Heart right ventricle (tissue), 16 donors: Measurements from ENCODE around the gene SRPK3. TPM values are rescaled to one million over a fixed set of nuclear protein-coding genes. Genes with fewer than 3 reads are reported as not detected.
A peak's percentile ranks its signal among the peaks of the same experiment; 100 is the strongest.

ENCODE experiments used
- ATAC-seq, 8 donors: fragments of 200-7000 bp; cut with Tn5 transposase; one replicate each; pipeline ENCODE4 v1.9.1; 2020; ENCODE audit warnings: mild to moderate bottlenecking in 8 of 8, moderate library complexity in 8 of 8, moderate number of reproducible peaks in 1 of 8
- DNase-seq, 2 donors: peaks; one replicate each; pipeline ENCODE4 v3.0.0-alpha.2; 2020
- H3K27ac ChIP-seq, 10 donors: fragments of 200-600 bp; sonication (generic) in 2 of 10; one replicate each; pipeline versions ENCODE4 v1.5.0 to v1.8.0; 2020 to 2022; ENCODE audit warnings: mild to moderate bottlenecking in 3 of 10
- H3K27me3 ChIP-seq, 7 donors: fragments of 200-600 bp; one replicate each; pipeline ENCODE4 v1.8.0; 2021 to 2022; ENCODE audit warnings: mild to moderate bottlenecking in 2 of 7
- H3K36me3 ChIP-seq, 9 donors: fragments of 200-600 bp; sonication (generic) in 1 of 9; one replicate each; pipeline versions ENCODE4 v1.5.0 to v1.8.0; 2020 to 2022; ENCODE audit warnings: mild to moderate bottlenecking in 2 of 9
- H3K4me1 ChIP-seq, 9 donors: fragments of 200-600 bp; sonication (generic) in 1 of 9; one replicate each; pipeline versions ENCODE4 v1.5.0 to v1.8.0; 2020 to 2022; ENCODE audit warnings: mild to moderate bottlenecking in 4 of 9
- H3K4me3 ChIP-seq, 10 donors: fragments of 200-600 bp; sonication (generic) in 2 of 10; one replicate each; pipeline versions ENCODE4 v1.5.0 to v1.8.0; 2020 to 2022; ENCODE audit warnings: mild to moderate bottlenecking in 7 of 10, moderate library complexity in 2 of 10
- H3K9me3 ChIP-seq, 11 donors: fragments of 200-600 bp in 10 of 11; sonication (generic) in 2 of 11; one replicate each; pipeline versions ENCODE4 v1.5.0 to v1.8.0; 2013 to 2022; ENCODE audit warnings: mild to moderate bottlenecking in 2 of 11, control low read depth in 1 of 11, moderate library complexity in 1 of 11
- WGBS, 2 donors: extraction: QIAGEN DNeasy Blood & Tissue Kit; methylation state at CpG; one replicate each; pipeline ENCODE4 v1.1.7; 2013; ENCODE audit warnings: inconsistent platforms in 1 of 2; 5-methylcytosine and 5-hydroxymethylcytosine counted together
- intact Hi-C, 10 donors: fragments of 100-400 bp; cut with DNase I; formaldehyde crosslinking; loops; one replicate each; pipeline versions ENCODE4 v1.11.1 to v1.14.2; 2022
- polyA plus RNA-seq, 2 donors: library from polyadenylated mRNA; stranded (reverse); fragments of 200-250 nt; gene quantifications; one replicate each; pipeline ENCODE4 v1.2.3, GENCODE V29; 2013
- total RNA-seq, 10 donors: library from RNA; stranded (reverse); fragmentation: NEBNext Ultra II Directional in 3 of 10; extraction: Animal tissue kit (Norgen Biotek cat#: 25700) in 3 of 10; gene quantifications; one replicate each; pipeline versions ENCODE4 v1.2.1 to v1.2.4, GENCODE V29; 2021 to 2023
- TF ChIP-seq, protein P1 (sequence below), 9 donors: fragments of 200-600 bp; sonication (generic) in 2 of 9; IDR thresholded peaks; one replicate each; pipeline versions ENCODE4 v1.5.0 to v1.8.0; 2021 to 2022; ENCODE audit warnings: antibody characterized with exemption in 9 of 9, mild to moderate bottlenecking in 5 of 9, moderate library complexity in 1 of 9
- donor health status: Arrhythmogenic right ventricular cardiomyopathy.
- donor health status: ischemic (EF 13 %, LVEDD 7.1; RV severe dilation, severe dysfunction).
- donor health status: healthy with polysubstance abuse.
- donor health status: DM: no; HTN: yes; CAD: no.
- donor health status: DM: no; HTN: no; CAD: no.
- donor health status: ischemic (EF 25% LVEDD 6.9; RV normal size, moderate dysfunction).
- donor health status: ischemic (EF 25% LVEDD 5.7; RV mildly dilated, moderate dysfunction).
- donor health status: healthy.
- donor health status: DM: yes; HTN: yes; CAD: no.
- donor health status: Ischemic cardiomyopathy.
- donor health status: ischemic (EF 35%, LVEDD 5.7; RV mildly dilated, moderate dysfunction).
- donor health status: nonischemic (EF 11% LVEDD 7.7; RV severe dilation, severe dysfunction).
- donor health status: DM: yes; HTN: yes; CAD: no.
- donor health status: PGD.
- donor health status: ischemic (EF 29% LVEDD 5.4; RV normal size, mild dysfunction).
- donor health status: nonischemic (EF 23%, LVEDD 6.1; RV moderate dilation, normal function).

SRPK3 gene
- total and polyA plus RNA-seq, 12 donors = 9.9 to 52.7 (median 44.8) TPM

DNA sequence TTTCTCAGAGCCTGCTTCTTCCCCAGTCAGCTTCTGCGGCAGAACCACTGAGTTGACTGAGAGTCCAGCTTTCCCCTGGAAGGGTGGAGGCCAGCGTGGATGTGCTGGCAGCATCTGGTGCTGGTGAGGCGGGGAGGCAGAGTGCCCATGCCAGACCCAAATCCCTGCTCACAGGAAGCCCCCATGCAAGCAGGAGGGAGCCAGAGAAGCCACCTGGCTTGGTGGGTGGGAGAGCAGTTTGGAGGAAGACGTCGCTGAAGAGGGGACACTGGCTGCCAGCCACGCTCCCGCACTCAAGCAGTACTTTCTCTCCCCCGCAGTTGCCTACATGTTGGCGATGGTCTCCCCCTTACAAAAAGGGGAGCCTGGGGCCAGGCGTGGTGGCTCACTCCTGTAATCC lies 43.5 kb downstream of the SRPK3 start:
- TF ChIP-seq, protein P1, sequence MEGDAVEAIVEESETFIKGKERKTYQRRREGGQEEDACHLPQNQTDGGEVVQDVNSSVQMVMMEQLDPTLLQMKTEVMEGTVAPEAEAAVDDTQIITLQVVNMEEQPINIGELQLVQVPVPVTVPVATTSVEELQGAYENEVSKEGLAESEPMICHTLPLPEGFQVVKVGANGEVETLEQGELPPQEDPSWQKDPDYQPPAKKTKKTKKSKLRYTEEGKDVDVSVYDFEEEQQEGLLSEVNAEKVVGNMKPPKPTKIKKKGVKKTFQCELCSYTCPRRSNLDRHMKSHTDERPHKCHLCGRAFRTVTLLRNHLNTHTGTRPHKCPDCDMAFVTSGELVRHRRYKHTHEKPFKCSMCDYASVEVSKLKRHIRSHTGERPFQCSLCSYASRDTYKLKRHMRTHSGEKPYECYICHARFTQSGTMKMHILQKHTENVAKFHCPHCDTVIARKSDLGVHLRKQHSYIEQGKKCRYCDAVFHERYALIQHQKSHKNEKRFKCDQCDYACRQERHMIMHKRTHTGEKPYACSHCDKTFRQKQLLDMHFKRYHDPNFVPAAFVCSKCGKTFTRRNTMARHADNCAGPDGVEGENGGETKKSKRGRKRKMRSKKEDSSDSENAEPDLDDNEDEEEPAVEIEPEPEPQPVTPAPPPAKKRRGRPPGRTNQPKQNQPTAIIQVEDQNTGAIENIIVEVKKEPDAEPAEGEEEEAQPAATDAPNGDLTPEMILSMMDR (IDR thresholded peaks at IDR 0.05) = no peak
- peaks cover 0 to 12% (median 0%) of the 10 kb centered on the region in 9 donors for H3K4me1 ChIP-seq
- H3K27ac ChIP-seq = no peak overlapping the region
- DNase-seq (no peak), ATAC-seq (no peak)
- intact Hi-C loops = no loop called here
- 84 to 93% methylated on average over 10 of the region's 10 CpGs for WGBS, 2 donors
- no peak overlapping the region for H3K4me3 ChIP-seq
- peaks cover 0 to 94% (median 0%) of the 10 kb centered on the region in 7 donors for H3K27me3 ChIP-seq
- no peaks in the 10 kb centered on the region for H3K9me3 ChIP-seq
- no peaks in the 10 kb centered on the region for H3K36me3 ChIP-seq

DNA sequence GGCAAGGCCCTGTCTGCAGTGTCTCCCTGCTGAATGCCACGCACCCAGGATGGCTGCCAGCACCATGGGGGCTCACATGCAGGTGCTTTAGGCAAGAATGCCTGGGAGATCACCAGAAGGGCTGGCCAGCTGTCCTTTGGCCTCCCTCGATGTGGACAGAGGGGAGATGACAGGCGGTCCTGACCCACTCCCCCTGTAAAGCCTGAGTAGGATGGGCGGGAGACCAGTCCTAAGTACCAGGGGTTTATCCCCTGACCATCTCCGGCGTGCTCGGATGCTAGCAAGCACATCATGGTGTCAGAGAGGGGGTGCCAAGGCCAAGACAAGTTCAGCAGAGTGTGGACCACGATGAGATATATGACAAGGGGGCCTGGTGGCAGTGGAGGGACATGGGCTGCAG lies 44.2 kb downstream of the SRPK3 start:
- WGBS, 2 donors = 82 to 87% methylated on average over 8 of the region's 8 CpGs
- intact Hi-C loops = no loop called here
- Histone ChIP-seq H3K27me3 (peaks cover 0 to 94% (median 0%) of the 10 kb centered on the region in 7 donors), H3K27ac (no peak overlapping the region), H3K36me3 (no peaks in the 10 kb centered on the region), H3K9me3 (no peaks in the 10 kb centered on the region), H3K4me1 (peaks cover 0 to 15% (median 0%) of the 10 kb centered on the region in 9 donors), H3K4me3 (no peak overlapping the region)
- TF ChIP-seq, protein P1 (IDR thresholded peaks at IDR 0.05) = no peak
- no peak for ATAC-seq
- no peak for DNase-seq

DNA sequence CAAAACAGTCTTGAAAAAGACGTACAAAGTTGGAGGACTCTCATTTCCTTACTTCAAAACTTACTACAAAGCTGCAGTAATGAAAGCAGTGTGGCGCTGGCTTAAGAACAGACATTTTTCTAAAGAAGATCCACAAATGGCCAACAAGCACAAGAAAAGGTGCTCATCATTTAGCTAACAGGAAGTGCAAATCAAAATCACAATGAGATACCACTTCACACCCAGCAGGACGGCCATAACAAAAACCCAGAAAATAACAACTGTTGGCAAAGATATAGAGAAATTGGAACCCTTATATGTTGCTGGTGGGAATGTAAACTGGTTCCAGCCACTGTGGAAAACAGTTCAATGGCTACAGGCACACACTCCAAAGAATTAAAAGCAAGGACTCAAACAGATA lies 46.2 kb downstream of the SRPK3 start:
- TF ChIP-seq, protein P1 (IDR thresholded peaks at IDR 0.05) = no peak
- Histone ChIP-seq H3K9me3 (no peaks in the 10 kb centered on the region), H3K27ac (no peak overlapping the region), H3K4me1 (peaks cover 0 to 16% (median 0%) of the 10 kb centered on the region in 9 donors), H3K27me3 (peaks cover 0 to 90% (median 0%) of the 10 kb centered on the region in 7 donors), H3K4me3 (no peak overlapping the region), H3K36me3 (no peaks in the 10 kb centered on the region)
- no peak for ATAC-seq
- 83 to 85% methylated on average over 3 of the region's 3 CpGs for WGBS, 2 donors
- intact Hi-C loops = no loop called here
- no peak for DNase-seq

DNA sequence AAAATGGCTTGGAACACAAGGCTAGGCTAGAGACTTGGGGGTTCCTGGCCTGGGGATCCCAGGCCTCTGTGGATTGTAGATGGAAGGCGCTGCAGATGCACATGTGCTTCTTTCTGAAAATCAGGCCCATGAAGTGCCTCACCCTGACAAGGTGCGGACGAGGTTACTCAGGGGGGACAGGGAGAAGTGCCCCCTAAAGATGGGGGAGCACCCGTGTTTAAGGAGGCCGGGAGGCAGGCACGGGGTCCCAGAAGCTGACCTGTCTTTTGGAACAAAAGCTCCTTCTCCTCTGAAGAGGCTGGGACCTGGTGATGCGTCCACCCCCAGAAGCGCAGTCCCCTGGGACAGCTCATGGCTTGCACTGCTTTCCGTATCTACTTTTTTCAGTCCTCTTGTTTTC lies 47.1 kb downstream of the SRPK3 start:
- Histone ChIP-seq H3K27ac (no peak overlapping the region), H3K27me3 (peaks cover 0 to 94% (median 0%) of the 10 kb centered on the region in 7 donors), H3K36me3 (no peaks in the 10 kb centered on the region), H3K9me3 (no peaks in the 10 kb centered on the region), H3K4me3 (peak overlapping the region in 1 of 10 donors; percentile 52), H3K4me1 (peaks cover 0 to 16% (median 0%) of the 10 kb centered on the region in 9 donors)
- DNase-seq (no peak), ATAC-seq (no peak)
- WGBS, 2 donors = 82 to 87% methylated on average over 8 to 9 of the region's 9 CpGs
- intact Hi-C loops = no loop called here
- TF ChIP-seq, protein P1 (IDR thresholded peaks at IDR 0.05) = no peak
